ACHN (cell line): ENCODE data around the gene DLAT.
"Not testable (repeated sequence)": the region's sequence is repeated elsewhere in the genome, so short reads cannot be mapped to it uniquely, and the experiment has no call there.

Experiments
- DNase-seq: peaks from one replicate; pipeline ENCODE4 v3.0.0-alpha.2; 2015
- in situ Hi-C: cut with HindIII; loops from 2 replicates; pipeline ENCODE4 v1.10.0; 2017; ENCODE audit warnings: low sequenced_read_pairs, low pct_ligation_motif_present, low pct_unique_long_range_greater_than_20kb

DLAT gene

DNA sequence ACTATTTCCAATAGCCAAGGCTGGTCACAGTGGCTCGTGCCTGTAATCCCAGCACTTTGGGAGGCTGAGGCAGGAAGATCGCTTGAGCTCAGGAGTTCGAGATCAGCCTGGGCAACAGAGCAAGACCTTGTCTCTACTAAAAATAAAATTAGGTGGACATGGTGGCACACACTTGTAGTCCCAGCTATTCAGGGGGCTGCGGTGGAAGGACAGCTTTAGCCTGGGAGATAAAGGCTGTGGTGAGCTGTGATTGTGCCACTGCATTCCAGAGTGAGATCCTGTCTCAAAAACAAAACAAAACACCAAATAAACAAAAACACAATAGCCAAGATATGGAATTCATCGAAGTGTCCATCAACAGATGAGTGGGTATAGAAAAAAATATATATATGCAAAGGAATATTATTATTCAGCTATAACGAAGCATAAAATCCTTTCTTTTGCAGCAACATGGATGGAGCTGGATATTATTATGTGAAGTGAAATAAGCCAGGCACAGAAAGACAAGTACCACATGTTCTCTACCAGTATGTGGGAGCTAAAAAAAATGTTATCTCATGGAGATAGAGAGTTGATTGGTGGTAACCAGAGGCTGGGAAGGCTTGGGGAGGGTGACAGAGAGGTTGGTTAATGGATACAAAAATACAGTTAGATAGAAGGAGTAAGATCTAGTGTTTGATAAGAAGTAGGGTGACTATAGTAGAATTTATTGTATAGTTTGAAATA, 22.6 kb upstream of the DLAT start:
- in situ Hi-C loops: no loop called here
- no peak for DNase-seq

DNA sequence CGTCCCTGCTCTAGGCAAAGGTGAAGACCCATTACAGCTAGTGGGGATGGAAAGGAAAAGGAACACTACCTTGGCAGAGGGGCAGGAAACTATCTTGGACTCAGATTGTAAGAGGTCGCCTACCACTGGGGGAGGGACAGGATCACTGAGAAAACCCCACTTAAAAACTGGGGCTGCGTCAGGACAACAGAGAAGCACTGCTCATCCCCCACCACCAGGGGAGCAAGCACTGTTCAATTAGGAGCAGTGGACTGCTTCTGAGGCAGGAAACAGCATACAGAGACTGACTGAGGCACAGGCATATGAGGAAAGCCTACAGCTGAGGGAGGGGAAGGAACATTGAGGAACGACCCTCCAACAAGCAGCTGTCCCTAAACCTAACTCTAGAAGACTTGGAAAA, 20.8 kb upstream of the DLAT start:
- in situ Hi-C loops: no loop called here

DNA sequence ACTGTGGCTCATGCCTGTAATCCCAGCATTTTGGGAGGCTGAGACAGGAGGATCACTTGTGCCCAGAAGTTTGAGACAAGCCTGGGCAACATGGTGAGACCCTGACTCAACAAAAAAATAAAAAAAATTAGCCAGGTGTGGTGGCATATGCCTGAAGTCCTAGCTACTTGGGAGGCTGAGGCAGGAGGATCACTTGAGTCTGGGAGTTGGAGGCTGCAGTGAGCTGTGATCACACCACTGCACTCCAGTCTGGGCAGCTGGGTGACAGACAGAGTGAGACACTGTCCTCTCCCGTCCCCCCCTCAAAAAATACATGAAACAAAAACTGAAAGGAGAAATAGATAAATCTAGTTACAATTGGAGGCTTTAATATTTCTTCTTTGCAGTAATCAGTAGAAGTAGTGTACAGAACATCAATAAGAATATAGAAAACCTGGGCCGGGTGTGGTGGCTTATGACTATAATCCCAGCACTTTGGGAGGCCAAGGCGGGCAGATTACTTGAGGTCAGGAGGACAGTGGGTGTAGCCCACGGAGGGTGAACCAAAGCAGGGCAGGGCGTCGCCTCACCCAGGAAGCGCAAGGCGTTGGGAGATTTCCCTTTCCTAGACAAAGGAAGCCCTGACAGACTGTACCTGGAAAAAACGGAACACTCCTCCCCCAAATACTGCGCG, 19.6 kb upstream of the DLAT start:
- DNase-seq: no peak
- in situ Hi-C loops: no loop called here

More for the DNA sequence above, 20.8 kb upstream of the DLAT start:
- no peak for DNase-seq

DNA sequence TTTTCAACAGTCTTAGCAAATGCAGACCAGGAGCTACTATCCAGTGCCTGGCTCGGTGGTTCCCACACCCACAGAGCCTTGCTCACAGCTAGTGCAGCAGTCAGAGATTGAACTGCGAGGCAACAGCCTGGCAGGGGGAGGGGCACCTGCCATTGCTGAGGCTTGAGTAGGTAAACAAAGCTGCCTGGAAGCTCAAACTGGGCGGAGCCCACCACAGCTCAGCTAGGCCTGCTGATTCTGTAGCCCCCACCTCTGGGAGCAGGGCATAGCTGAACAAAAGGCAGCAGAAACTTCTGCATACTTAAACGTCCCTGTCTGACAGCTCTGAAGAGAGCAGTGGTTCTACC, 19.1 kb upstream of the DLAT start:
- in situ Hi-C loops, DNase-seq: not testable (repeated sequence)

DNA sequence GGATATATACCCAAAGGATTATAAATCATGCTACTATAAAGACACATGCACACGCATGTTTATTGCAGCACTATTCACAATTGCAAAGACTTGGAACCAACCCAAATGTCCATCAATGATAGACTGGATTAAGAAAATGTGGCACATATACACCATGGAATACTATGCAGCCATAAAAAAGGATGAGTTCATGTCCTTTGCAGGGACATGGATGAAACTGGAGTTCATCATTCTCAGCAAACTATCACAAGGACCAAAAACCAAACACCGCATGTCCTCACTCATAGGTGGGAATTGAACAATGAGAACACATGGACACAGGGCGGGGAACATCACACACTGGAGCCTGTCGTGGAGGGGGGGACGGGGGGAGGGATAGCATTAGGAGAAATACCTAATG, 13.8 kb upstream of the DLAT start:
- in situ Hi-C loops, DNase-seq: not testable (repeated sequence)

DNA sequence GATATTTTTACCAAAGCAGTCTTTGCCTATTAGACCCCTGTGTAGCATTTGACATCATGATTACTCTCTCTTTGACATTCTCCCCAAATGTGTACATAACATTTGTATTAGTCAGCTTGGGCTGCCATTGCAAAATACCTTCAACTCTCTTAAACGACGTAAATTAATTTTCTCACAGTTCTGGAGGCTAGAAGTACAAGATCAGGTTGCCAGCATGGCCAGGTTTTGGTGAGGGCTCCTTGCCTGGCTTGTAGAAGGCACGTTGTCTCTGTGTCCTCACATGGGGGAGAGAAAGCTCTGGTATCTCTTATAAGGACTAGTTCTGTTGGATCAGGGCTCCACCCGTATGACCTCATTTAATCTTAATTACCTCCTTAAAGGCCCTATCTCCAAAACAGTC, 12.3 kb upstream of the DLAT start:
- DNase-seq: no peak
- in situ Hi-C loops: no loop called here

- no peak for DNase-seq
- in situ Hi-C loops: no loop called here
These were observed 11.6 kb upstream of the DLAT start for GRCh38 chr11:112013497-112014164.

GRCh38 chr11:112016088-112016764, 9.0 kb upstream of the DLAT start:
- in situ Hi-C loops: no loop called here
- no peak for DNase-seq

- DNase-seq: no peak
- in situ Hi-C loops: no loop called here
These were observed 8.3 kb upstream of the DLAT start for GRCh38 chr11:112016765-112017376.

DNA sequence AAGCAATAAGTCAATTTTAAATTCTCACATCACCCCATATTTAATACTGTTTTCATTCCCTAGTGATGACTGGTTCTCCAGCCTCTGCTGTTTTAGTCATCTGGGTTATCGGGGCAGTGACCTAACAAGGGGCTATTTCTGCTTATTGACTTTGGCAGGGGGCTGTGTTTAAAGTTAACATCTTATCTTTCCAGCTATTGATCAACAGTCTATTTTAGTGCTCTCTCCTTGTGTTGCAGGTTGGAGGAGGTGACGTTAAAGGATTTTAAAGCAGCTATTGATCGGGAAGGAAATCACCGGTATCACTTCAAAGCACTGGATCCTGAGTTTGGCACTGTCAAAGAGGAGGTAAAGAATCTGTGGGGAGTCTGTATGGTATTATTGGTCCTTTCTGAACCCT, 7.7 kb upstream of the DLAT start:
- DNase-seq: no peak
- in situ Hi-C loops: no loop called here

- no peak for DNase-seq
- in situ Hi-C loops: no loop called here
These were observed 6.1 kb upstream of the DLAT start for GRCh38 chr11:112019066-112019465.

GRCh38 chr11:112023104-112023503, 2.1 kb upstream of the DLAT start:
- in situ Hi-C loops: no loop called here
- no peak for DNase-seq

GRCh38 chr11:112024178-112024772, 933 bp upstream of the DLAT start:
- in situ Hi-C loops: no loop called here
- DNase-seq: no peak

GRCh38 chr11:112025707-112026106, 499 bp downstream of the DLAT start:
- in situ Hi-C loops: no loop called here
- peak; percentile 10 for DNase-seq

GRCh38 chr11:112026784-112027410, 1.7 kb downstream of the DLAT start:
- in situ Hi-C loops, DNase-seq: not testable (repeated sequence)

- in situ Hi-C loops: no loop called here
- no peak for DNase-seq
These were observed 4.3 kb downstream of the DLAT start for GRCh38 chr11:112029460-112029859.

DNA sequence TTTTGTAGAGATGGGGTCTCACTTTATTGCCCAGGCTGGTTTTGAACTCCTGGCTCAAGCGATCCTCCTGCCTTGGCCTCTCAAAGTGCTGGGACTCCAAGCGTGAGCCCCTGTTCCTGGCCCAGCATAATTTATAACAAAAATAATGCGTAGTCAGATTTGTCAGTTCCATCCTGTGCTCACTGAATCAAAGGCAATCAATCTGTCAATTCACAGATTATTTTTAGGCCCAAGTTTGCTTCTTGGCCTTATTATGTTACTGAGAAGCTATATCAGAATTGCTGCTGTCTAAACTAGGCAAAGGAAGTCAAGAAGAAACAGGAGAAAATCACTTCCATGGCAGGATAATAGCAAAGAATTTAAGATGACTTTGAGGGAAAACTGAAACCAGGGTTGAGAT, 8.7 kb downstream of the DLAT start:
- no peak for DNase-seq
- in situ Hi-C loops: no loop called here

GRCh38 chr11:112037527-112037926, 12.3 kb downstream of the DLAT start:
- no peak for DNase-seq
- in situ Hi-C loops: no loop called here
